ENCODE results near the gene BCOR.

BCOR gene

DNA sequence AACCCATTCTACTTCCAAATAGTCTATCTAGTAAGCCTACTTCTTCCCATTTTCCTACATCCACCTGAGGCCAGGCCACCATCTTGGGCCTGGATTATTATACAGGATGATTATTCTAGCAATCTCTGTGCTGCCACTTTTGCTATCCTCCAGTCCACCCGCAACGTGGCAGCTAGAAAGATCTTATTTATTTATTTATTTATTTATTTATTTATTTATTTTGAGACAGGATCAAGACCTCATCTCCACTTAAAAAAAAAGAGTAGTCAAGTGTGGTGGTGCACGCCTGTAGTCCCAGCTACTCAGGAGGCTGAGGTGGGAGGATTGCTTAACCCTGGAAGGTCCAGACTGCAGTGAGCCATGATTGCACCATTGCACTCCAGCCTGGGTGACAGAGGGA lies 15.2 kb upstream of the BCOR start:
- DNase-seq (ENCODE audit: low read depth), result no peak

DNA sequence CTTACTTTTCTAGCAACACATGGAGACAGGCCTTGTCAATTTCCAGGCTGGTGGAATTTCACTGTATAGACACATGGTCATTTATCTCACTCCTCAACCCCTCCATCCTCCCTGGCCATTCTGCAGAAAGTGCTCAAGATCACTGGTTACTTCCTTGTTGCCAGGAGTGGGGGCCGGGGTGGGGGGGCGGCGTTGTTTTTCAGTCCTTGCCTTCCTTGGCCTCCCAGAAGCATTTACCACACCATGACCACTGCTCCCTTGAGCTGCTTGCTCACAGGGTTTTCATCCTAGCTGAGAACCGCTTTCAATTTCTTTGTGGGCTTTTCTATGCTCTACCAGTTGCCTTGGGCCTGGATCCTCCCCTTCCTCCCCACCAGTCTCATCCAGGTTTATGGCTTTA lies 14.1 kb upstream of the BCOR start:
- DNase-seq (ENCODE audit: low read depth), result no peak

DNA sequence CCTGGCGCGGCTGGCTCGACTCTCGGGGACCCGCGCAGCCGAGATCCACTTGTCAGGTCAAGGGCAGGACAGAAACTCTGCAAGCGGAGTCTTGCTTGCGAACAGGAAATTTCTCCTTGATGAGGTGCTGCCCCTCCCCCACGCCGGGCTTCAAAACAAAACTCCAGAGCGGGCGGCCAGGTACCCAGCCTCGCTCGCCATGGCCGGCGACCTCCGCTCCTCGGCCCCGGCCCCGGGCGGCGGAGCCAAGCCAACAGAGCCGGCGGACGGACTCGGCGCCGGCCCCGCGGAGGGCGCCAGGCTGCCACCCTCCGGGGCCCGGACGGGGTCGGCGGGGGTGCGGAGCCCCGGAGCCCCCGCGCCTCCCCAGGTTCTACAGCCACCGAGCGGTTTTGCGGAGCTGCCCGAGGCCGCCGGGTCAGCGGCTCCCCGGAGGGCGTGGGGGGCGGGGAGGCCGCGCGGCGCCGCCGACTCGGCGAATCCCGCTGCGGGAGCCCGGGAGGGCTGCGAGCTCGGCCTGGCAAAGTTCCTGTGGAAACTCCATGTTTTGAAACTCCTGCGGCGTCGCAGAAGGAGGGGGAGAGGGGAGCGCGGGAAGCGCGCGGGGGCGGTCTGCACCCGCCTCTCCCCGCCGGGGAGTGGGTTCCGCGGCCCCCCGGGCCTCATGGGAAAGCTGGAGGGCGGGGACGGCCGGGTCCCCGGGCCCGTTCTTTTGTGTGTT lies 11.7 kb upstream of the BCOR start:
- no peak for DNase-seq (ENCODE audit: low read depth)

DNA sequence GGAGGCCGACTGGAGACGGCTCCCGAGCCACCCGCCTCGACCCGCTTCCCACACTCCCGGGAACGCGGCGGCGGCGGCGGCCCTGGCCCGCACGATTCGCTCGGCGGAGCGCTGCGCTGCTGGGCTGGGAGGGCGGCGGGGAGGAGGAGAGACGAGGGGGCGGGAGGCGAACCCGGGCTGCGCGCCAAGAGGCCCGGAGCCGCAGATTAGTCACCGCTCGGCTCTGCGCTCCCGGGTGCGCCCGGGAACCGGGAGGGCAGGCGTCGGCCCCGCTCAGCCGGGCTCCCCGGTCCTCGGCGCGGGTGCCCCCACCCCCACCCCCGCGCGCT lies 11.2 kb upstream of the BCOR start:
- DNase-seq (ENCODE audit: low read depth), result no peak

DNA sequence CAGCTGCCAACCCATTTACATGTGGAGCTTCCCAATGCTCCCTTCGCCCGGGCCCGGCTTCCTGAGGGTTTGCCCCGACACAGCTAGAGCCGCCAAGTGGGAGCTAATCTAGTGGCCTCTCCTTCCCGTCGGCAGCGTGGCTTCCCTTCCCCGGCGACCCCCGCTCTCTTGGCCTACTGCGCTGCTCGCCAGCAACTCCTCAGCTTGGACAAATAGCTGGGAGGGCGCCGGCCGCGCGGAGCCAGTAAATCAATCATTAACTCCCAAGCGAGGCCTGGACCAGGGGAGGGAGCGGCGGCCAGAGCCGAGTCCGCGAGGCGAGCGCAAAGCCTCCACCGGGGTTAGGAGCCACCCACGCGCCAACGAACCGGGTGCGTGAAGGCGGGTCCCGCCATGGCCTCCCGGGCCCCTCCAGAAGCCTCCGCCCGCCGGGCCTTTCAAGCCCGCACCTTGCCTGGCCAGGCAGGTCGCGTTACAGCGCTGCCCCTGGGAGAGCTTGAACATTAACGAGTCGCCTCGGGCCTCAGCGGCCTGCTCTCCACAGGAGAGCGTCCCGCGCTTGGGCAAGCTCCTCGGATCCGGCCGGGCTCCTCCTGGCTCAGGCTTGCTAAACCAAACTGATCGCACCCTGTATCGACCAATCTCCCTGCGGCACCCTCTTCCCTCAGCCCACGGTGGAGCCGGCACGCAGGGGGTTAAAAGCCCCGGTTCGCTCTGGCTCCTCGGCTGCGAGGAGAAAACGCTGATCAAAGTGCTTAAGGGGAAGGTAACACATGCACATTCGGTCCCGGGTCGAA lies 10.6 kb upstream of the BCOR start:
- no peak for DNase-seq (ENCODE audit: low read depth)

DNA sequence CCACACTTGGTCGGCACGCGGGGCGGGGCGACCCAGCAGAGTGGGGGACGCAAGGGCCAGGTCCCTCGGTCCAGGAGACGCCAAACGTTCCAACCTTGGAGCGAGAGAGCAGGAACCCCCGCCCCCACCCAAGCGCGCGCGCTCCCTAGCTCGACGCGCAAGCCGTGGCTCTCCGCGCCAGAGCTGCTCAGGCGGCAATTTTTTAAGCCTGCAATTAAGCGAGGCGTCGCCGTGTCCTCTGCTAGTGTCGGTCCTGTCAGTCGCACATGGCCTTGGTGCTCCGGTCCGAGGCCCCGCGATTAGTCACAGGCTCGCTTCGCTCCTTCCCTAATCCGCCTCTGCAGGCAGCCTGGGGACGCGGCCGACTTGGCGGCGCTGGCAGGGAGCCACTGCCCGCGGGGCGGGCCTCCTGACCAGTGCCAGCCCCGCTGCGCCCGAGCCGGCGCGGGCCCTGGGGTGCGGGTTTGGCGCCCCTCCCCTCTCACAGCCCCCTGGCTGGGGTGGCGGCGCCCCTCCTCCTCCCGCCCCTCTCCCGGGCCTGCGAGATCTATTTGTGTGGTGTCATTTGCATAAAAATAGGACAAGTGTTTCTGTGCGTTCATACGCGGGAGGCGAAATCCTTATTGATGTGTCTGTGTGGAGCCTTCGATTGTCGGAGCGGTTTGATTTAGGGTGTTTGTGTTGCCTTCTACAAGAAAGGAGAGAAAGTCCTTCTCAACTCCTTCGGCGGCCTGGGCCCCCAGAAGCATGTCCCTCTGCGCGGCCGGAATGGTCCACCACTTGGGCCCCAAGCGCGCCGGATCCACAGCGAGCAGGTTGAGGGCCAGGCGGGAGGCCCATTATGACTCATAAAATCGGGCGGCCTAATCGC lies 9.8 kb upstream of the BCOR start:
- DNase-seq (ENCODE audit: low read depth), result no peak

DNA sequence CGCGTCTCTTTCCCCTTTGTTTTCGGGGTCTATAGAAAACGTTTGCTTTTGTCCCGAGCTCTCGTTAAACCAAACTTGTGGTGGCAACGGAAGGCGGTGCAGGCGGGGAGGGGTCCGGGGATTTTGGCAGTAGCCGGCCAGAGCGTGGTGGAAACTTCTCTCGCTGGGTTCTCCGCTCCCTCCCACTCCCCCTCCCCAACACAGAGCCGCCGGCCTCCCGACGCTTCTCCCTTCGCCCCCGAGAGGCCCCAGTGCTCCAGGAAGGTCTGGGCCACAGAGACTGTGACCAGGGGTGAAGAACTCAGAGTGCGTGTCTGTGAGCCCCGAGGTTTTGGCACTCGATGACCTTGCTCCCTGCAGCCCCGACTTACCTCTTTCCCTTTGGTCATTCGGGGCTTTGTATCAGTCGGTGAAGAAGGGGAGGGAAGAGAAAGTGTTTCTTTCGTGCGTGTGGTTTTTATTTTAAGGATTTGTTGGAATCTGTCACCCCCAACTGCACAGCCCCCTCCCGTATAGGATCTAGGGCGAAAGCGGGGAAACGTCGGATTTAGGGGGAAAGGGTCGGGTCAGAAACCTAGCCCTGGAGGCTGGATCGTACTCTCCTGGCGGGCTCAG lies 9.0 kb upstream of the BCOR start:
- no peak for DNase-seq (ENCODE audit: low read depth)

DNA sequence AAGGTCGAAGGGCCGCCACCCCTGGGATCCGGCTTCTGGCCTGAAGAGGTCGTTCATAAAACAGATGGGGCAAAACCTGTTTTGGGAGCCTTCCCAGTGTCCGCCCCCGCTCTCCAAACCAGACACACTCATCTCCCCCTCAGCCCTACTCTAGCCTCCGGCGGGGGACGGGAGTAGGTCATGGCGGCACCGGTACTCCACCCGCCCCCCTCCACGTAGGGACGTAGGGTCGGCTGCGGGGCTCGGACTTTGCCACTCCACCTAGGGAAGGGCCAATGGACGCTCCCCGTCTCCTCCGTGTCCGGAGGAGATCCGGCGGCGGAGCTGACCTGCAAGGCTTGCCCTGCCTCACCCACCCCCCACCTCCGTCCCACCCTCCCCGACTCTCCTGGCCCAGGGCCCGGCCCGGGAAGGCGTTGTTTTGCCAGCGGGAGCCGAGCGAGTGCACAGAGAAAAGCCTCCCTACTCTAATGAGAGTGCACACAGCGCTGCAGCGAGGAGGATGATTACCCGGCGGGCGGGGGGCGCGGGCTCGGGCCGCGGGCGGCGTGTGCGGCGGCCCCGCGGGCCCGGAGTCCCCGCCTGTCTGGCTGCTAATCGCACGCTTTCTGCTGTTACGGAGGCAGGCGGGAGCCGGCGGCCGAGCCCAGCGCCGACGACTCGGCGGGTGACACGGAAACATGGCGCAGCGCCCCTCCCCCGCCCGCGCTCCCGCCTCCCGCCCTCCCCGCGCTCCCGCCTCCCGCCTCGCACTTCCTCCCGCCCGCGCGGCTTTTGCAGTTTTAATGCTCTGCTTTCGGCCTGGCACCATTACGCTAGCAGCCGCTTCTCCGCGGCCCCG lies 8.3 kb upstream of the BCOR start:
- DNase-seq (ENCODE audit: low read depth), result no peak

DNA sequence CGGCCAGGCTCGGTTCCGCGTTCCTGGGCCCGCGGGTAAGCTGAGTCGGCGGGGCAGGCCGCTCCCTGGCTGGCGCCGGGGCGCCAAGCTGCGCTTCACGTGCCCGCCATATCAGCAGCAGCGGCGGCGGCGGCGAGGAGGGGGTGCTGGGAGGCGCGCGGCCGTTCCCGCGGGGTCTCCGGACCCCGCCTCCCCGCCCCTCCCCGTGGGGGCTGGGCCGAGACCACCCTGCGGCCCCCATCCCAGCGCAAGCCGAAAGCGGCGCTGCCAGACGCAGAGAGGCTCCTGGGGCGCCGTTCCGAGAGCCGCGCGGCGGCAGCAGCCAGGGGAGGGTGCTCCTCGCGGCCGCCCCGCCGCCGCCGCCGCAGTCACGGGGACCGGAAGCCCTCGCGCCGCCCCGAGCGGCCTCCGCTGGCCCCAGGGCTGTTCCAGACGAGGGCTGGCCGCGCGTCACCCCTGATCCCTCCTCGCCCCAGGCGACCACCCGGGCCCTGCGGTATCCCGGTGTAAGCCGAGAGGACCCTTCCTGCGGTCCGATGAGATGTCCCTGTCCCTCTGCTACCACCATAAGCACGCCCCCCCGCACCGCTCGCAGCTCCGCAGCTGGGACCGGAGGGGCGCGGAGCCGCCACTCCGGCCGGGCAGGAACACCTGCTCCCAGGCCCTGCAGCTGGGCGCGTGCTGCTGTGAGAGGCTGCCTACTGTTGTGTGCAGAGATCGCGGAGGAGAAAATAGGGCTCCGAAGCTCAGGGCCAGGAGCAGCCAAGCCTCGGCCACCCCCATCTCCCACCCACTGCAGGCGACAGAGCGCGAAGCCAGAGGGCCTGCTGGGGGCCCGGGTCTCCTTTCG lies 7.5 kb upstream of the BCOR start:
- DNase-seq (ENCODE audit: low read depth), result no peak

DNA sequence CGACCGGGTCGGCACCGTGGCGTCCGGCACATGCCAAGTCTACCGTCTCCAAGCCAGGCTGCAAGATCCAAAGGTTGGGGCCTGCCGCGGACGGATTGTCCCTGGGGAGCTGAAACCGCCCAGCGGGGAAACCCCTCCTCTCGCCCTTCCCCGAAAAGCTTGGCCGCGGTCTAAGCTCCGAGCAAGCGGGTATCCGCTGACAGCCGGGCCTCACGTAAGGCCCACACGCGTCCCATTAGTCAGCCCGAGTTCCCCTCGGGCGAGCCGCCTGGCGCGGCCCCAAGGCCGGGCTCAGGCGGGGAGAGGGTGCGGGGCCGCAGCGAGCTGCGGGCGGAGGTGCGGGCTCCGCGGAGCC lies 6.8 kb upstream of the BCOR start:
- DNase-seq (ENCODE audit: low read depth), result no peak

DNA sequence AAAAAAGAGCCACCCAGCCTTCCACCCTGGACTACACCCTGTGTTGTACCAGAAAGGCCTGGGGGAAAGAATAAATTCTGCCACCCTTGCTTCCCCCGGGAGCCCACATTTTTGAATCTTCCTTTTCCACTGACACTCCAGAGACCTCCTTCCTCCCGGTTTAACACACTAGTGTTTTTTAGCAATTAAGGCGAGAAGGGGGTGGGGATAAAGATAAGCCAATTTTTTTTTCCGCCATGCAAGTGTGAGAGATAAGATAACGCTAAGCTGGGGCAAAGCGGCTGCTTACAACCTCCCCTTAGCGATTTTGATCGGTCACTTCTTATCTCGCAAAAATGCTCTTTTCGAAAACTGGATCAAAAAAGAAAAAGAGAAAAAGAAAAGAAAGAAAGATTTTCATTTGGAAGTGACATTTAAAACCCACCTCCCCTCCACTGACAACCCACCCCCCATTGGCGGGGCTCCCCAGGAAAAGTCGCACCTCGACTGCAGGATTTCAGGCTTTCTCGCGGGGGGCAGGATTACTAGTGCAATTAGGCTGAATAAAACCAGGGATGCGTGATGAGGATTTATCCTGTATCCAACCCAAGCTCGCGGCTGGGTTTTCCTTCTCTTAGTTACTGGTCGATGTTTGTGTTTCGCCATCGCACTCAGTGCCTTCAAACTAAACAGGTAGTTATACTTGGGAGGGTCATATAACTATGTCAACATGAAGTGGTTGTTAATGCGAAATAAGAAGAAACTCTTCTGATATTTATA lies 6.0 kb upstream of the BCOR start:
- no peak for DNase-seq (ENCODE audit: low read depth)

DNA sequence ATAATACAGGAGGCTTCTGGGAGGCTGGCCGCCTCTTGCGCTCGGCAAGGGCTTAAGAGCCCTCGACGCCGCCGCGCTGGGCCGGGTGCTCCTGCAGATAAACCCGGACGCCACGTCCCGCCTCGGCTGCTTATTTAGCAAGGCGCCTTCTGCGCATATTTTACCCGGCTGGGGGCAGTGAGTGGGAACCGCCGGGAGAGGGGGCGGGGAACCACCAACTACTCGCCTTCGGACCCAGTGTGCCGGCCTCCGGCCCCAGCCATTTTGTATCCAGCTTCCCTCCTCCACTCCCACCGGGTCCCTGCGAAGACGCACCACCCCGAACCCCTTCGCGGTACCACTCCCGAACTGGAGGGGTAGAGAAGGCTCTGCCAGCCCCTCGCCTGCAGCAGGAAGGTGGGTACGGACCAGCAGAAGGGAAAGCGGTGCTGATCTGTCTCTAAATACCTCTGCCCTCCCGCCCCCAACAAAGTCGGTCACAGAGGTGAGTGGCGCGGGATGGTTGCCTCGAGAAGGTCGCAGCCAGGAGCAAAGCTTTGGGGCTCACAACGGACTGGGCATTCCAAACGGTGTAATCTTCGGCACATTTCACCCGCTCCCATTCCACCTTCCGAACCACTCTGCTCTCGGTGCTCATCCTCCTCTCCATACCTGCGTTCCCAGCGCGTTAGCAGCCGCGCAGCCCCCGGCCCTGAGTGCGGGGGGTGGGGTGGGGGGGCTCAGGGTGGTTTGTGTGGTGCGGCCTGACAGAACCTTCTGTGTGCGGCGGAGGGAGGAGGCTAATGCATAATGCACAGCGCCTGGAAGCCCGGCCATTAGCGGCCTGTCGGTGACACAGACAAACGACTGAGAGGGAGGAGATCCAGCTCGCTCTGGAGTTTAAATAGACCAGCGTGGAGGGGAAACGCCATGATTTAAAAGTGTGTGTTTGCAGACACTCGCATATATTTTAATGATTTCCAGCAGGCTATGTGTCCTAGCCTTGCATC lies 4.9 kb upstream of the BCOR start:
- no peak for DNase-seq (ENCODE audit: low read depth)

DNA sequence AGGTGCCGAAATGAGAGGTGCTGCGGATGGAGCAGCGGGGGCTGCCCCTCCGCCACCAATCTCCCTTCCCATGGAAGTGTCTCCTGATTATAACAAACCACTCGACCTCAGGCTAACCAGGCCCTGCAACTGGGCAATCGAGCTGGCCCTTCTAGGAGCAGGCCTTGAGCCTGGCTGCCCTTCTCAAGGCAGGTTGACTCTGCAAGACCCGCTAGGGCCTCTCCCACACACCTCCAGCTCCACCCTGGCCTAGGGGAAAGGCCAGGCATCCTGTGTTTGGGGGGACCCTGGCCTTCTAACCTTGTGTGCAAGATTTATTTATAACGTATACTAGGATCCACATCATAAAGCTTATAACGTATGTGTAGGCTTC lies 3.7 kb upstream of the BCOR start:
- no peak for DNase-seq (ENCODE audit: low read depth)

DNA sequence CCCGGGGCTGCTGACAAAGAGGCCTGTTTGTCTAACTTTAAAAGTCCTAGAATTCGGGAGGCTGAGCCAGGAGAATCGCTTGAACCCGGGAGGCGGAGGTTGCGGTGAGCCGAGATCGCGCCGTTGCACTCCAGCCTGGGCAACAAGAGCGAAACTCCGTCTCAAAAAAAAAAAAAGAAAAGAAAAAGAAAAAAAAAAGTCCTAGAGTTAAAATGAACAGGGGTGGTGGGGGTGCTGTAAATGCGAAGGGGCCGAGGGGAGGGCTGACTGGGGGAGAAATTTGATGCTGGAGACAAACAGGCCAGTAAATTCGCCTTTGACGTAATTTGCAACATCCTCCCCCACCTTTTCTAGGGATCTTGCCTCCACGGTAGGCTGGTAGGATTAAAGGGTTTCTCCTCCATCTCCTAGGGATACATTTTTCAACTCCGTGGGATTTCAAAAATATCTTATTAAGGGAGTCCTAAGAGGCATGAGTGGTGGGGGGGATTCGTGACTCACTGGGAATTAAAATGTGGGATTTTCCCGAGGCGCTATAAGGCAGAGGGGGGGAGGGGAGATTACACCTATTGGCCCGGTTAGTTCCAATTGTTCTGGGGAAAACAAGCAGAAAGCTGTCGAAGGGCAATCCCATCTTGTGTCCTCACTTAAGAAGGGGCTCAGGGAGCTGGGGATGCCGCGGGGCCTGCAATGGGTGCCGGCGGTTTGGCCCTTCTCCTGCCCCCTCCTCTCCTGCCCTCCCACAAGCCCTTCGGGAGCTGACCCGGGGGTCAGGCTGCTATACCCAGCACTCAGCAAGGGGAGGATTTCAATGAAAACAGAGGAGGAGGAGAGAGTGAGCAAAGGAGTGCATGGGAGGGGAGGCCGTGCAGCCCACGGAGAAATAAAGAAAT lies 3.0 kb upstream of the BCOR start:
- no peak for DNase-seq (ENCODE audit: low read depth)

DNA sequence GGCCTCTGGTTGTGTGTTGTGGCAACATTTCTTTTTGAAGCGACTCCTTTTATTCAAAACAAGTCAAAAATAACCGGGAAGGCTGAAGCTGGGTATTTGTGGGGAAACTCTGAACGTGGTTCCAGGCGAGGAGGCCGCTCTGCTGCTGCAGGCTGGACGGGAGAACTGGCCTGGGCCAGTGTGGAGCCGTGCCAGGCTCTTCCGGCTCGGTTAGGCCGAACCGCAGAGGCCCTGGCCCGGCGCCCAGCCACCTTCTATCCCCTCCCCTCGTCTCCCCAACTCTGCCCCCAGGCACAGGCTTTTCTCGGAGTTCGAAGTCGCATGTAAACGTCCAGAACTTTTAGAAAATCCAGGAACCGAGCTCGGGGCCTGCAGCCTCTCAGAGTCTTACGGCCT lies 2.4 kb upstream of the BCOR start:
- no peak for DNase-seq (ENCODE audit: low read depth)

DNA sequence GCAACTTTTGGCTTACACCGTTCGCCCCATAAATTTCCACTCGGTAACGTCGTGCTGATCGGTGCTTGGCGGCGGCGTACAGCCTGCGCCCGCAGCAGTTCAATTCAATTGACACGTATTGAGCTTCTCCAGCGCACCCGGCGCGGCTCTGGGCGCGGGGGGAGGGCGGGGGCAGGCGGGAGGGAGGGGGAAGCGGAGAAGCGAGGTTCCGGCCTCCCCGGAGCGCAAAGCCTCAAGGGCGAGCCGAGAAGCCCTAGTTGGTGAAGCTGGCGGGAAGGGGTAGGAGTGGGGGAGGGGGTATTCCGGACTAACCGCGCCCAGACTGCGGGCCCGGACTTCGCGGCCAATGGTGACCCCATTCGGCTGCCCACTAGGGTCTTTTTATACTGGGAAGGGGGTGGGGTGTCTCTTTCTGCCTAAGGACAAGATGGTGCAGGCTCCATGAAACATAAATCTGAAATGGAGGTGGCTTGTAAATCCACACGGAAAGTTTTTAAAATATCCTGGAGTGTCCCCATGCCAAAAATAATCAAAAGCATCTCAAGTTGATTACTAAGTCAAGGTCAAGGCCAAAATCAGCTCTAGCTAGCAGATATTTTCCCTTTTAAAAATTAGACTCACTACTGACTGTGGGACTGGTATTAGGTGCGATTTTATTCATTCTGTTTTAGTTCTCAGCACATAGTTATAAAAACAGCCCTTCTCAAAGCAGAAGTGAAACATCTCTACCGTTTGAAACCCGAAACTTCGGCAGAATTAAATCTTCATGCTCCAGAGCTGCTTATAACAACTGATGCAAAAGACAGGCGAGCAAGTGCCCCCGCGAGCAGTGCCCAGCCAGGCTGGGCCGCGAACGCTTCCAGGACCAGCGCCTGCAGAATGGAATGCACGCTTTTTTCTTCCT lies 1.5 kb upstream of the BCOR start:
- no peak for DNase-seq (ENCODE audit: low read depth)
